Right lobe of liver (tissue), 4 donors: Measurements from ENCODE around the gene S100A12.

Experiments
- CTCF ChIP-seq, 4 donors: fragments of 200-600 bp in 3 of 4; fragments of 450-650 bp in 1 of 4; IDR thresholded peaks; one replicate each; pipeline versions ENCODE4 v1.5.1 to v1.8.0; 2016 to 2022; ENCODE audit warnings: antibody characterized with exemption in 4 of 4, mild to moderate bottlenecking in 2 of 4
- POLR2A ChIP-seq: fragments of 450-650 bp; IDR thresholded peaks from one replicate; pipeline ENCODE4 v1.6.1; 2017; ENCODE audit warnings: antibody characterized with exemption, mild to moderate bottlenecking
- donor health status: DM: no; HTN: no; CAD: no.
- donor health status: DM: no; HTN: no; CAD: no.
- donor health status: DM: no; HTN: yes; CAD: no.

- no peak for TF ChIP-seq POLR2A
- TF ChIP-seq CTCF (IDR thresholded peaks at IDR 0.05) = no peak
These were observed 37.2 kb downstream of the S100A12 start for GRCh38 chr1:153337980-153338853.
